ENCODE measurements around the gene POLD2. TPM values are rescaled to one million over a fixed set of nuclear protein-coding genes. Genes with fewer than 3 reads are reported as not detected.

POLD2 gene
- 140 to 154 TPM (median 146 TPM) in 3 replicates for total RNA-seq (2021)
- Bru-seq, nascent RNA, result percentile 77 among the genes with signal in this experiment
- long read RNA-seq, experiment 1, transcript POLD2-207 (11 exons, 1,659 nt), result minor isoform, 48 of 822 reads
- long read RNA-seq, experiment 1, transcript POLD2-218 (11 exons, 1,619 nt), result major isoform, 571 of 822 reads
- long read RNA-seq, experiment 1, partial matches to known transcripts, result 81 of 822 reads
- long read RNA-seq, experiment 1, other reads (novel, unspliced or antisense), result 120 of 822 reads
- long read RNA-seq, experiment 2, transcript POLD2-218 (11 exons, 1,619 nt), result major isoform, 41 of 195 reads
- long read RNA-seq, experiment 2, partial matches to known transcripts, result 126 of 195 reads
- long read RNA-seq, experiment 2, other reads (novel, unspliced or antisense), result 22 of 195 reads
- long read RNA-seq, experiment 3, transcript POLD2-218 (11 exons, 1,619 nt), result major isoform, 250 of 377 reads
- long read RNA-seq, experiment 3, transcript POLD2-207 (11 exons, 1,659 nt), result minor isoform, 34 of 377 reads
- long read RNA-seq, experiment 3, partial matches to known transcripts, result 37 of 377 reads
- long read RNA-seq, experiment 3, other reads (novel, unspliced or antisense), result 56 of 377 reads

- ATAC-seq (peak; percentile 99), DNase-seq (ENCODE audit: low spot score) (peak; percentile 98)
- H3K27ac Mint-ChIP-seq, result peak within 1 kb of the TSS; percentile 68; the same call in 1 of the 2 replicates
- CTCF ChIA-PET, result interaction anchor here (0.6 to 2.6 kb wide), 22 partner anchors 8 to 117 kb away, joined by 3 to 17 read pairs (median 4); partner anchors contain the start of genes DBNL and YKT6
- peaks cover 35% of the 10 kb centered on the region for H3K27me3 Mint-ChIP-seq (ENCODE audit: low read depth)
- H3K4me3 Mint-ChIP-seq, result peak within 1 kb of the TSS; percentile 92
- peaks cover 29% of the 10 kb centered on the region for H3K36me3 Mint-ChIP-seq
- H3K9me3 Mint-ChIP-seq, result peaks cover 10% of the 10 kb centered on the region; the same call in 1 of the 2 replicates
- H3K4me1 Mint-ChIP-seq, result peaks cover 10% of the 10 kb centered on the region
- POLR2A ChIA-PET, result interaction anchor here (0.7 to 1.2 kb wide), 5 partner anchors 9 to 80 kb away, joined by 3 to 4 read pairs (median 3); partner anchors contain the start of gene AEBP1
- no peak for TF ChIP-seq ESRRA (CRISPR knock-in tag; IDR thresholded peaks at IDR 0.05; ENCODE audit: borderline replicate concordance)
- no peak for TF ChIP-seq ZNF425 (CRISPR knock-in tag; conservative IDR thresholded peaks at IDR 0.05)
- TF ChIP-seq NR3C1 (CRISPR knock-in tag; conservative IDR thresholded peaks at IDR 0.05; ENCODE audit: low read depth), result no peak
- TF ChIP-seq SP1 (CRISPR knock-in tag; conservative IDR thresholded peaks at IDR 0.05), result peak; percentile 97
- no peak for TF ChIP-seq TEAD4 (CRISPR knock-in tag; IDR thresholded peaks at IDR 0.05)
- TF ChIP-seq ZNF121 (CRISPR knock-in tag; IDR thresholded peaks at IDR 0.05), result no peak
- no peak for TF ChIP-seq ZMAT4 (CRISPR knock-in tag; IDR thresholded peaks at IDR 0.05)
- TF ChIP-seq ZNF423 (CRISPR knock-in tag; IDR thresholded peaks at IDR 0.05), result no peak
- no peak for TF ChIP-seq IRF2 (CRISPR knock-in tag; IDR thresholded peaks at IDR 0.05; ENCODE audit: borderline replicate concordance, low read depth)
- no peak for TF ChIP-seq TEAD1 (CRISPR knock-in tag; IDR thresholded peaks at IDR 0.05)
- 0 out of 2 replicates have a peak, but pooled peaks have one; percentile 67 for TF ChIP-seq JUN (CRISPR knock-in tag; IDR thresholded peaks at IDR 0.05)
- TF ChIP-seq EMX1 (CRISPR knock-in tag; IDR thresholded peaks at IDR 0.05), result no peak
- no peak for TF ChIP-seq FOXJ3 (CRISPR knock-in tag; IDR thresholded peaks at IDR 0.05; ENCODE audit: borderline replicate concordance)
- TF ChIP-seq MYBL2 (CRISPR knock-in tag; IDR thresholded peaks at IDR 0.05), result peak; percentile 78; the same call in 1 of the 2 replicates
- TF ChIP-seq E2F4 (CRISPR knock-in tag; IDR thresholded peaks at IDR 0.05; ENCODE audit: borderline replicate concordance, low read depth), result 0 out of 2 replicates have a peak, but pooled peaks have one; percentile 26
- 0 out of 2 replicates have a peak, but pooled peaks have one; percentile 38 for TF ChIP-seq NFE2L1 (CRISPR knock-in tag; IDR thresholded peaks at IDR 0.05)
- TF ChIP-seq SMAD4 (CRISPR knock-in tag; IDR thresholded peaks at IDR 0.05), result no peak
- TF ChIP-seq ZNF396 (CRISPR knock-in tag; IDR thresholded peaks at IDR 0.05; ENCODE audit: borderline replicate concordance), result no peak
- TF ChIP-seq ARID4B (CRISPR knock-in tag; IDR thresholded peaks at IDR 0.05; ENCODE audit: borderline replicate concordance), result peak; percentile 83
- no peak for TF ChIP-seq PRRX2 (CRISPR knock-in tag; IDR thresholded peaks at IDR 0.05)
- no peak for TF ChIP-seq ZNF281 (CRISPR knock-in tag; IDR thresholded peaks at IDR 0.05)
- peak; percentile 60; the same call in 1 of the 2 replicates for TF ChIP-seq HMGXB4 (CRISPR knock-in tag; IDR thresholded peaks at IDR 0.05)
Observed at GRCh38 chr7:44123190-44124003, at the start of gene POLD2. POLD2 (minus strand) TSS chr7:44123548; CDS start chr7:44122053, 1,495 bp downstream.

Measured in WTC11 (cell line).